Hematopoietic multipotent progenitor cell treated with erythropoietin and hydrocortisone succinate and interleukin-3 and kit ligand, for 8 days (in vitro differentiated cells): ENCODE measurements around the gene SNX4.
"Not testable (repeated sequence)": the region's sequence is repeated elsewhere in the genome, so short reads cannot be mapped to it uniquely, and the experiment has no call there.

ENCODE experiments used
- DNase-seq: peaks from one replicate; pipeline ENCODE4 v3.0.0-alpha.2; 2015

SNX4 gene

GRCh38 chr3:125461896-125462295 is 58.1 kb downstream of the SNX4 start:
- no peak for DNase-seq

GRCh38 chr3:125460233-125460632 is 59.8 kb downstream of the SNX4 start:
- DNase-seq: peak; percentile 51

GRCh38 chr3:125443923-125444322 is 76.1 kb downstream of the SNX4 start:
- DNase-seq: no peak

- no peak for DNase-seq
Measured at GRCh38 chr3:125442506-125442905, 77.5 kb downstream of the SNX4 start.

GRCh38 chr3:125440970-125441369 is 79.0 kb downstream of the SNX4 start:
- DNase-seq: no peak

GRCh38 chr3:125440559-125440955 is 79.4 kb downstream of the SNX4 start:
- peak; percentile 48 for DNase-seq

GRCh38 chr3:125437631-125438435 is 82.2 kb downstream of the SNX4 start:
- DNase-seq: peak; percentile 62

GRCh38 chr3:125436921-125437320 is 83.1 kb downstream of the SNX4 start:
- DNase-seq: no peak

- DNase-seq: no peak
Measured at GRCh38 chr3:125435231-125435630, 84.8 kb downstream of the SNX4 start.

GRCh38 chr3:125434582-125435011 is 85.4 kb downstream of the SNX4 start:
- DNase-seq: no peak

GRCh38 chr3:125433611-125434041 is 86.4 kb downstream of the SNX4 start:
- DNase-seq: peak; percentile 74

- peak; percentile 97 for DNase-seq
Measured at GRCh38 chr3:125433091-125433534, 86.9 kb downstream of the SNX4 start.

- peak; percentile 78 for DNase-seq
Measured at GRCh38 chr3:125431912-125432790, 87.9 kb downstream of the SNX4 start.

- DNase-seq: no peak
Measured at GRCh38 chr3:125431391-125431790, 88.6 kb downstream of the SNX4 start.

- no peak for DNase-seq
Measured at GRCh38 chr3:125428216-125428830, 91.7 kb downstream of the SNX4 start.

GRCh38 chr3:125418306-125418705 is 101.7 kb downstream of the SNX4 start:
- DNase-seq: no peak

- no peak for DNase-seq
Measured at GRCh38 chr3:125416235-125416634, 103.8 kb downstream of the SNX4 start.

GRCh38 chr3:125414669-125415068 is 105.3 kb downstream of the SNX4 start:
- no peak for DNase-seq

GRCh38 chr3:125410922-125411321 is 109.1 kb downstream of the SNX4 start:
- no peak for DNase-seq

GRCh38 chr3:125406070-125406469 is 113.9 kb downstream of the SNX4 start:
- DNase-seq: no peak

- DNase-seq: not testable (repeated sequence)
Measured at GRCh38 chr3:125405515-125405914, 114.5 kb downstream of the SNX4 start.

GRCh38 chr3:125403789-125404188 is 116.2 kb downstream of the SNX4 start:
- no peak for DNase-seq

- DNase-seq: no peak
Measured at GRCh38 chr3:125402639-125403038, 117.4 kb downstream of the SNX4 start.
